Kidney epithelial cell (primary cell): Measurements from ENCODE around the gene RASAL2. TPM values are rescaled to one million over a fixed set of nuclear protein-coding genes. Genes with fewer than 3 reads are reported as not detected.
"Not testable (repeated sequence)": the region's sequence is repeated elsewhere in the genome, so short reads cannot be mapped to it uniquely, and the experiment has no call there.

Experiments
- DNase-seq: peaks from one replicate; pipeline ENCODE4 v3.0.0-alpha.2; 2010; ENCODE audit warnings: low read depth
- H3K27me3 ChIP-seq: 2 replicates; pipeline ENCODE4 v1.6.0; 2011; ENCODE audit warnings: low read length; ENCODE audit not compliant: control insufficient read depth, insufficient read depth
- H3K36me3 ChIP-seq: 2 replicates; pipeline ENCODE4 v1.5.1; 2011; ENCODE audit warnings: low read length; ENCODE audit not compliant: control insufficient read depth, insufficient read depth
- H3K4me3 ChIP-seq: 2 replicates; pipeline ENCODE4 v1.5.1; 2011; ENCODE audit warnings: low read depth, mild to moderate bottlenecking, control low read depth, low read length
- total RNA-seq: library from RNA; depleted of rRNA; stranded (reverse); fragments of >200 nt; gene quantifications from 2 replicates; pipeline ENCODE4 v1.2.3, GENCODE V29; 2015
- TF ChIP-seq, protein P1 (sequence below): IDR thresholded peaks from 2 replicates; pipeline ENCODE4 v1.5.1; 2011; ENCODE audit warnings: mild to moderate bottlenecking, moderate library complexity, low read length, control low read depth, inconsistent platforms; ENCODE audit not compliant: insufficient read depth, poor library complexity, severe bottlenecking

RASAL2 gene
- total RNA-seq, 1 donor from 2014 or later: 18.3 TPM

DNA sequence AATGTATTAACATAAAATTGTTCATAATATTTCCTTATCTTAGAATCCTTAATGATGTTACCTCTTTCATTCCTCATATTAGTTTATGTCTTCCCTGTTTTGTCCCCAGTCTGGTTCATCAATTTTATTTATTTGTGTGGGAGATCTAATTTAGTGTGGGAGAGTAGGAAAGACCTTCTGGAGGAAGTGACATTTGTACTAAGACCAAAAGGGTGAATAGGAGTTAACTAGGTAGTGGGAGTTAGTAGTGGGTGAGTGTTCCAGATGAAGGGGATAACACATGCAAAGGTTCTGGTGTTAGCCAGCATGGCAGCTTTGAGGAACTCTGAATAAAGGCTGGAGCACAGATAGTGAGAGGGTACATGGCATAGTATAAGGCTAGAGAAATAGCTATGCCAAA lies 21.4 kb downstream of the RASAL2 start:
- Histone ChIP-seq H3K36me3 (no peaks in the 10 kb centered on the region), H3K4me3 (no peak overlapping the region), H3K27me3 (no peaks in the 10 kb centered on the region)
- TF ChIP-seq, protein P1, sequence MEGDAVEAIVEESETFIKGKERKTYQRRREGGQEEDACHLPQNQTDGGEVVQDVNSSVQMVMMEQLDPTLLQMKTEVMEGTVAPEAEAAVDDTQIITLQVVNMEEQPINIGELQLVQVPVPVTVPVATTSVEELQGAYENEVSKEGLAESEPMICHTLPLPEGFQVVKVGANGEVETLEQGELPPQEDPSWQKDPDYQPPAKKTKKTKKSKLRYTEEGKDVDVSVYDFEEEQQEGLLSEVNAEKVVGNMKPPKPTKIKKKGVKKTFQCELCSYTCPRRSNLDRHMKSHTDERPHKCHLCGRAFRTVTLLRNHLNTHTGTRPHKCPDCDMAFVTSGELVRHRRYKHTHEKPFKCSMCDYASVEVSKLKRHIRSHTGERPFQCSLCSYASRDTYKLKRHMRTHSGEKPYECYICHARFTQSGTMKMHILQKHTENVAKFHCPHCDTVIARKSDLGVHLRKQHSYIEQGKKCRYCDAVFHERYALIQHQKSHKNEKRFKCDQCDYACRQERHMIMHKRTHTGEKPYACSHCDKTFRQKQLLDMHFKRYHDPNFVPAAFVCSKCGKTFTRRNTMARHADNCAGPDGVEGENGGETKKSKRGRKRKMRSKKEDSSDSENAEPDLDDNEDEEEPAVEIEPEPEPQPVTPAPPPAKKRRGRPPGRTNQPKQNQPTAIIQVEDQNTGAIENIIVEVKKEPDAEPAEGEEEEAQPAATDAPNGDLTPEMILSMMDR: no peak
- DNase-seq: no peak

DNA sequence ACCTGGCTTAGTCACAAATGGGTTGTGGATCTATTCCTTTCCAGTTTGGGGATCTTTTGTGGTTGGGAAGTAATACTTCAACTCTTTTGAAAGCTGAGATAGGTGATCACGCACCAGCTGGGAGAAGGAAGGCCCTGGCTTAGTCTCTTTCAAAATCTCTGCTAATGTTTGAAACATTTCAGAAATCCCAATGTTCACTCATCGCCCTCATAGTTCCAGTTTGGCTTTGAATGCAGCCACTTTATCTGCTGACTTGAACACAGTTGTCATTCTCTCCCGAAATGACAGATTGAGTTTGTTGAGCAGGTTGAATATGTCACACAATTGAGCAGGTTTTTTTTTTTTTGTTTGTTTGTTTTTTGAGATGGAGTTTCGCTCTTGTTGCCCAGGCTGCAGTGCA lies 24.6 kb downstream of the RASAL2 start:
- DNase-seq: no peak
- Histone ChIP-seq H3K36me3 (no peaks in the 10 kb centered on the region), H3K27me3 (no peaks in the 10 kb centered on the region), H3K4me3 (no peak overlapping the region)
- TF ChIP-seq, protein P1: no peak

DNA sequence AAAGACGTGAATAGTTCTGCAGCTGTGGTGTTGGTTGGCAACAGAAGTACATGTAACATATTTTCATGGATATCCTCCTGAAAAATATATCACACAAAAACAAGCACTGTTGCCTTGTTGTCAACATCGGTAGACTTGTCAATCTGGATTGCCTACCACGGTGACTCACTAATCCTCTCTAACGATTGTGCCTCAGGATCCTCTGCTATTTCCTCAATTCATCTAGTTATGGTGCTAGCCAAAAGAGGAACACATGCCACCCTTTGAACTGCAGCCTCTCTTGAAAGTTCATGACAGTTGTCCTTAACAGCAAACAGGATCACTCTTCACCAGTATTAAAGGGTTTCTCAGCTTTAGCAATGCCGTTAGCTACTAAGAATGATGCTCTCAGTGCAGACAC lies 25.7 kb downstream of the RASAL2 start:
- TF ChIP-seq, protein P1: no peak
- H3K27me3 ChIP-seq: no peaks in the 10 kb centered on the region
- H3K4me3 ChIP-seq: no peak overlapping the region
- no peak for DNase-seq
- H3K36me3 ChIP-seq: no peaks in the 10 kb centered on the region

DNA sequence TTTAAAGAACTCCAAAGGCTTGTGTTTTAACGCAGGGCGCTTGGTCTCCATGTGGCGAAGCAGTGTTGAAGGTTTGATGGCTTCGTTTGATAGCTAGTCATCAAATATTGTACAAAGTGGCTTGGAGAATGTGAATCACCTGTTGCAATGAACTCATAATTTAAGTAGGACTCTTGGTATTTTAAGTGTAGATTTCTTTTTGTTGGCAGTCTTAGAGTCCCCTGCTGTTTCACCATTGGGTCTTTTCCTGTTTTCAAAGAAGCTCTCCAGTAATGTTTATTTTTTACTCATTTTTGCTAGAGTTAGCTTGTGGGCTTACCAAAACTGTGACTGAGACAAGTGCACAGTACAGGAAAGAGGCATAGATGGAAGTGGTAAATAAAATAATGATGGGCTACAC lies 26.2 kb downstream of the RASAL2 start:
- no peaks in the 10 kb centered on the region for H3K36me3 ChIP-seq
- no peak overlapping the region for H3K4me3 ChIP-seq
- TF ChIP-seq, protein P1: no peak
- DNase-seq: no peak
- no peaks in the 10 kb centered on the region for H3K27me3 ChIP-seq

DNA sequence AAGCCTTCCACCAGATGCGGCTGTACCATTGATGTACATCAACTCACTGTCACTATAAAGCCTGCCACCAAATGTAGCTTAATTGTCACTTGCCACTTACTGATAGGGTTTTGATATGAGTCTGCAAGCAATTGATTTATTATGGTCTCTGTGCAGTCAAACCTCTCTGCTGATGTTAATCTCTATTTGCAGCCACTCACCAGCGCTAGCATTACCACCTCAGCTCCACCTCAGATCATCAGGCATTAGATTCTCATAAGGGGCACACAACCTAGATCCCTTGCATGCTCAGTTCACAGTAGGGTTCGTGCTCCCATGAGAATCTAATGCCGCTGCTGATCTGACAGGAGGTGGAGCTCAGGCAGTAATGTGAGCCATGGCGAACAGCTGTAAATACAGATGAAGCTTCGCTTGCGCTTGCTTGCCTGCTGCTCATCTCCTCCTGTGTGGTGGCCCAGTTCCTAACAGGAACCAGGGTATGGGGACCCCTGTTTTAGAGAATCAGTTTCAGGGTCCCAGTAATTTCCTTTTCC lies 26.7 kb downstream of the RASAL2 start:
- H3K27me3 ChIP-seq: not testable (repeated sequence)

DNA sequence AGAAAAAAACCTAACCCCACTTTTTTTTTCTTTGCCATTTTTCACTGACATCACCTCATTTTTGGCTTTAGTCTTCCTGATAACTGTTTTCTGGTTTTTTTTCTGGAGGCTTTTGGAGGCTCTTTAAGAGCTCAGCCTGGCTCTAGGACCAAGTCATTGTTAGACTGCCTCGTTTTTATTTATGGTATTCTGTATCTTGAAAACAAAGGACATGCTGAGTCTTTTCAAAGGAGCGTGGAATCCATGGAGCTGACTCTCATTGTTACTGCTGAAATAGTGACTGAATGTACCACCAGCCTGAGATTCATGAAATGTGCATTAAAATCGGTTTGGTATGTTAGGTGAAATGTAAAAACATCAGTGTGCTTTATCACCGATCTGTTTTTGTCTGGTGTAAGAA lies 28.0 kb downstream of the RASAL2 start:
- no peak for DNase-seq
- Histone ChIP-seq H3K4me3 (no peak overlapping the region), H3K27me3 (no peaks in the 10 kb centered on the region), H3K36me3 (no peaks in the 10 kb centered on the region)
- TF ChIP-seq, protein P1: no peak

More for the DNA sequence above, 26.7 kb downstream of the RASAL2 start:
- DNase-seq, H3K4me3 ChIP-seq, H3K36me3 ChIP-seq: not testable (repeated sequence)

DNA sequence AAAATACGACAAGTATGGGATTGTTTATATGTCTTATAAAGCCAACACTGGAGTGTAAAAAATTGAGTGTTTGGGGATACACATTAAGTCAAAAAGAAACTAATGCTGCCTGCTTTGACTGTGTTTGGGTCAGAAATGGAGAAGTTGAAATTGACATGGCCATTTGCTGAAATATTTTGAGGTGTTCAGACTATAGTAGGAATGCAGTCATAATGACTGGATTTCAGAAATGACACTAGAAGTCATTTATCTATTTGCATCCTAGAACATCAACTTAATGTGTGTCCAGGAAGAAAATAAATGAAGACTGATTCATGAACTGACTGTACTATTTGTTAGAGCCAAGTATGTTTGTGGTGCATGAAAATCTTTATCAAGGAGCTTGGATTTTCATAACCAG lies 28.4 kb downstream of the RASAL2 start:
- Histone ChIP-seq H3K36me3 (no peaks in the 10 kb centered on the region), H3K27me3 (no peaks in the 10 kb centered on the region), H3K4me3 (no peak overlapping the region)
- TF ChIP-seq, protein P1: no peak
- no peak for DNase-seq
